ENCODE data around the gene COMMD1.

COMMD1 gene

DNA sequence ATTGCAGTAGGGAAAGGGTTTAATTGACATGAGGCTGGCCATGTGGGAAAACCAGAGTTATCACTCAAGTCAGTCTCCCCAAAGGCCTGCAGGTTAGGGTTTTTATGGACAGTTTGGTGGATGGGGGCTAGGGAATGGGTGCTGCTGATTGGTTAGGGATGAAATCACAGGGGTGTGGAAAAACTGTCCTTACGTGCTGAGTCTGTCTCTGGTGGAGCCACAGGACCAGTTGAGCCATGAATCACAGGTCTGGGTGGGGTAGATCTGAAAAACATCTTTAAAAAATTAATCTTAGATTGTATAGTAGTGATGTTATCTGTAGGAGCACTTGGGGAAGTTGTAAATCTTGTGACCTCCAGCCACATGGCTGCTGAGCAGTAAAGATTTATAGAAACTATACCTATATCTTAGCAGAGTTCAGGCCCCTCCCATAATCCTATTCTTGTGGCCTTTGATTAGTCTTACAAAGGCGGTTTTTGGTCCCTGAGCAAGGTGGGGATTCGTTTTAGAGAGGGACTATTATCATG lies 139.6 kb downstream of the COMMD1 start:
- no peak for TF ChIP-seq SIN3A (IDR thresholded peaks at IDR 0.05; ENCODE audit: borderline replicate concordance, insufficient read depth, low read length)
- TF ChIP-seq, protein P1, sequence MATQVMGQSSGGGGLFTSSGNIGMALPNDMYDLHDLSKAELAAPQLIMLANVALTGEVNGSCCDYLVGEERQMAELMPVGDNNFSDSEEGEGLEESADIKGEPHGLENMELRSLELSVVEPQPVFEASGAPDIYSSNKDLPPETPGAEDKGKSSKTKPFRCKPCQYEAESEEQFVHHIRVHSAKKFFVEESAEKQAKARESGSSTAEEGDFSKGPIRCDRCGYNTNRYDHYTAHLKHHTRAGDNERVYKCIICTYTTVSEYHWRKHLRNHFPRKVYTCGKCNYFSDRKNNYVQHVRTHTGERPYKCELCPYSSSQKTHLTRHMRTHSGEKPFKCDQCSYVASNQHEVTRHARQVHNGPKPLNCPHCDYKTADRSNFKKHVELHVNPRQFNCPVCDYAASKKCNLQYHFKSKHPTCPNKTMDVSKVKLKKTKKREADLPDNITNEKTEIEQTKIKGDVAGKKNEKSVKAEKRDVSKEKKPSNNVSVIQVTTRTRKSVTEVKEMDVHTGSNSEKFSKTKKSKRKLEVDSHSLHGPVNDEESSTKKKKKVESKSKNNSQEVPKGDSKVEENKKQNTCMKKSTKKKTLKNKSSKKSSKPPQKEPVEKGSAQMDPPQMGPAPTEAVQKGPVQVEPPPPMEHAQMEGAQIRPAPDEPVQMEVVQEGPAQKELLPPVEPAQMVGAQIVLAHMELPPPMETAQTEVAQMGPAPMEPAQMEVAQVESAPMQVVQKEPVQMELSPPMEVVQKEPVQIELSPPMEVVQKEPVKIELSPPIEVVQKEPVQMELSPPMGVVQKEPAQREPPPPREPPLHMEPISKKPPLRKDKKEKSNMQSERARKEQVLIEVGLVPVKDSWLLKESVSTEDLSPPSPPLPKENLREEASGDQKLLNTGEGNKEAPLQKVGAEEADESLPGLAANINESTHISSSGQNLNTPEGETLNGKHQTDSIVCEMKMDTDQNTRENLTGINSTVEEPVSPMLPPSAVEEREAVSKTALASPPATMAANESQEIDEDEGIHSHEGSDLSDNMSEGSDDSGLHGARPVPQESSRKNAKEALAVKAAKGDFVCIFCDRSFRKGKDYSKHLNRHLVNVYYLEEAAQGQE (IDR thresholded peaks at IDR 0.05; ENCODE audit: insufficient read depth in 1 of 2, low read depth in 2 of 2, low read length in 2 of 2), result no peak
- TF ChIP-seq TAF1 (IDR thresholded peaks at IDR 0.05; ENCODE audit: borderline replicate concordance, insufficient read depth, low read length), result no peak
- TF ChIP-seq POLR2AphosphoS5 (IDR thresholded peaks at IDR 0.05; ENCODE audit: low read depth, low read length), result no peak
- no peak for TF ChIP-seq FOXP2 (optimal IDR thresholded peaks at IDR 0.05; ENCODE audit: borderline replicate concordance, extremely low read depth, extremely low read length, insufficient read depth)

- no peak for TF ChIP-seq FOXP2 (optimal IDR thresholded peaks at IDR 0.05; ENCODE audit: borderline replicate concordance, extremely low read depth, extremely low read length, insufficient read depth)
- TF ChIP-seq SIN3A (IDR thresholded peaks at IDR 0.05; ENCODE audit: borderline replicate concordance, insufficient read depth, low read length), result no peak
- TF ChIP-seq TAF1 (IDR thresholded peaks at IDR 0.05; ENCODE audit: borderline replicate concordance, insufficient read depth, low read length), result no peak
- TF ChIP-seq, protein P1 (IDR thresholded peaks at IDR 0.05; ENCODE audit: insufficient read depth in 1 of 2, low read depth in 2 of 2, low read length in 2 of 2), result no peak
Observed at GRCh38 chr2:62046141-62046540, 140.7 kb downstream of the COMMD1 start.

DNA sequence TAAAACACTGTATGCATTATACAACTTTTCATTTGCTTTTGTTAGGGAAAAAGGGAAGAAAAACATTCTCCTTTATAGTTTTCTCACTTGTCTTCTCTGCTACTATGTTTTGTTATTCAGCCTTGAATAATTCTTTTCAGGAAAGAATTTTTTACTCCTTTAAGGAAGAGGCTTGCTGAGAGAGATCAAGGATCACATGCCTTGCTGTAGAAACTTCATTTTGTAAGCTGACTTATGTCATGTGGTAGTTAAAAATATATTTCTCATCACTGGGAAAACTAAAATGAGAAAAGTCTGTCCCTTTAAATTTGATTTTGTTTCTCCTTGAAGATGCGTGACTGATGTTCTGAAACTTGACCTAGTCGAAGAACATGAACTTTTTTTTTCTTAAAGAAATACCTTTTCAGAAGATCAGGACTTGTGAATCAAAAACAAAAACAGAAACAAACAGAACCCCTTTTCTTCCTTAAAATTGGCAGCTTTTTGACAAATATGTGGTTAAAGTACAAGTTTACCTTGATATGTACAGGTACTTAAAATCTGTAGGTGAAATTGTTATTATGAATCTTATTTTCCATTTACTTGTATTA lies 145.1 kb downstream of the COMMD1 start:
- TF ChIP-seq, protein P1 (IDR thresholded peaks at IDR 0.05; ENCODE audit: insufficient read depth in 1 of 2, low read depth in 2 of 2, low read length in 2 of 2), result no peak
- TF ChIP-seq FOXP2 (optimal IDR thresholded peaks at IDR 0.05; ENCODE audit: borderline replicate concordance, extremely low read depth, extremely low read length, insufficient read depth) (no peak), TAF1 (IDR thresholded peaks at IDR 0.05; ENCODE audit: borderline replicate concordance, insufficient read depth, low read length) (no peak), POLR2AphosphoS5 (IDR thresholded peaks at IDR 0.05; ENCODE audit: low read depth, low read length) (no peak), SIN3A (IDR thresholded peaks at IDR 0.05; ENCODE audit: borderline replicate concordance, insufficient read depth, low read length) (no peak)

DNA sequence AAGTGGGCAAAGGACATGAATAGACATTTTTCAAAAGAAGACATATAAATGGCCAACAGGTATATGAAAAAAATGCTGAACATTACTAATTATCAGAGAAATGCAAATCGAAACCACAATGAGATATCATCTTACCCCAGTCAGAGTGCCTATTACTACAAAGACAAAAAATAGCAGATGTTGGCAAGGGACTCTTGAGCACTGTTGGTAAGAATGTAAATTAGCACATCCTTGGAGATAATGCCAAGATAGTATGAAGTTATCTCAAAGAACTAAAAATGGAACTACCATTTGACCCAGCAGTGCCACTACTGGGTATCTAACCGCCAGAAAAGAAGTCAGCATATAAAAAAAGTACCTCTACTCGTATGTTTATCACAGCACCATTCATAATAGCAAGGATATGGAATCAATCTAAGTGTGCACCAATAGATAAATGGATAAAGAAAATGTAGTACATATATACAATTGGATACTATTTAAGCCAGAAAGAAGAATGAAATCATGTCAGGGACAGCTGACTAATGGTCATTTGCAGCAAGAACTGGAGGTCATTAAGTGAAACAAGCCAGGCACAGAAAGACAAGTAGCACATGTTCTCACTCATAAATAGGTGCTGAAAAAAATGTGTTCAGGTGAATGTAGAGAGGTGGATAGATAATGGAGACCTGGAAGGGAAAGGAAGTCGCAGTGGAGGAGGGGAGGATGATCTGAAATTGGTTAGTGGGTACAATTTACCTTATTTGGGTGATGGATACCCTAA lies 148.7 kb downstream of the COMMD1 start:
- TF ChIP-seq FOXP2 (optimal IDR thresholded peaks at IDR 0.05; ENCODE audit: borderline replicate concordance, extremely low read depth, extremely low read length, insufficient read depth) (no peak), TAF1 (IDR thresholded peaks at IDR 0.05; ENCODE audit: borderline replicate concordance, insufficient read depth, low read length) (no peak), POLR2AphosphoS5 (IDR thresholded peaks at IDR 0.05; ENCODE audit: low read depth, low read length) (no peak), SIN3A (IDR thresholded peaks at IDR 0.05; ENCODE audit: borderline replicate concordance, insufficient read depth, low read length) (no peak)
- TF ChIP-seq, protein P1 (IDR thresholded peaks at IDR 0.05; ENCODE audit: insufficient read depth in 1 of 2, low read depth in 2 of 2, low read length in 2 of 2), result no peak
